Measurements from ENCODE around the gene LRRTM2. TPM values are rescaled to one million over a fixed set of nuclear protein-coding genes. Genes with fewer than 3 reads are reported as not detected.
"Not testable (repeated sequence)": the region's sequence is repeated elsewhere in the genome, so short reads cannot be mapped to it uniquely, and the experiment has no call there.

Gene LRRTM2
- total RNA-seq, 1 donor from 2014 or later, result 1.3 TPM

DNA sequence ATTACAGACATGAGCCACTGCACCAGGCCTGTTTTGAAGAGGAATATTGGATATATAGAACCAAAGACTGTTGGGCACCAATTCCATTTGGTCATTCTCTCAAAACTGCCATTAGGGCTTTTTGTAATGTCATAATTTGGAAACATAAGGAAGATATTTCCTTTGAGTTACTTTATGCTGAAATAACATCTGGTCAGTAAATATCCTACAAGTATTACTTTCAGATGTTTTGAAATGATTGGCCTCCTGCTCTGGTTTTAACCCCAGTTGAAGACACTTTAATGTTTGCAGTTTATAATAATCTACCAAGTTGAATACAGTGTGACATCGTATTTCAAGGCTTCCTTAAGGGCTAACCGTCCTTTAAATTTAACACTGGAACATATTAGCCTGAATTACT is 33.6 kb downstream of the LRRTM2 start:
- no peak for DNase-seq (ENCODE audit: low spot score)

DNA sequence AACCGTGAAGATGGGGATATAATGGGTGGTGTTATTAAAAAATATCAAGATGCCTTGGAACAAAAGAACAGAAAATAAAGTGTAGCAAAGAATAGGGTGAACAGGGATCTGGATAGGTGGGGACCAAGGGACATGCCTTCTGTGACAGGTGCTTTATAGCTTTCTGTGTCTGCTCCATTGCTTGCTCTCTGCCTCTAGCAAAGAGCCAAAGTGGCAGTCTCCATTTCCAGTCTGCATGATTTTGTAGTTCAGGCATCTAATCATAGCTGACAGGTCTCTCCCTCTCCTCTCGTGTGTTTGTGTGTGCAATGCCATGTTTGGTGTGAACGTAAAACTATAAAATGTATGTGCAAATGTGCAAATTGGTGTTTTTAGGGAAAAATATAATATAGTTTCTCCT is 35.0 kb downstream of the LRRTM2 start:
- no peak for DNase-seq (ENCODE audit: low spot score)

GRCh38 chr5:138837160-138837559 is 38.0 kb downstream of the LRRTM2 start:
- DNase-seq (ENCODE audit: low spot score), result no peak

DNA sequence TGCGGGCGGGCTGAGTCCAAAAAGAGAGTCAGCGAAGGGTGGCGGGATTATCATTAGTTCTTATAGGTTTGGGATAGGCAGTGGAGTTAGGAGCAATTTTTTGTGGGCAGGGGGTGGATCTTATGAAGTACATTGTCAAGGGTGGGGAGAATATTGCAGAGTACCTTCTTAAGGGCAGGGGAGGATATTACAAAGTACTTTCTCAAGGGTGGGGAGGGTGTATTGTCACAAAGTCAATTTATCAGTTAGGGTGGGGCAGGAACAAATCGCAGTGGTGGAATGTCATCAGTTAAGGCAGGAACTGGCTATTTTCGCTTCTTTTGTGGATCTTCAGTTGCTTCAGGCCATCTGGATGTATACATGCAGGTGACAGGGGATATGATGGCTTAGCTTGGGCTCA is 40.3 kb downstream of the LRRTM2 start:
- DNase-seq (ENCODE audit: low spot score), result not testable (repeated sequence)

DNA sequence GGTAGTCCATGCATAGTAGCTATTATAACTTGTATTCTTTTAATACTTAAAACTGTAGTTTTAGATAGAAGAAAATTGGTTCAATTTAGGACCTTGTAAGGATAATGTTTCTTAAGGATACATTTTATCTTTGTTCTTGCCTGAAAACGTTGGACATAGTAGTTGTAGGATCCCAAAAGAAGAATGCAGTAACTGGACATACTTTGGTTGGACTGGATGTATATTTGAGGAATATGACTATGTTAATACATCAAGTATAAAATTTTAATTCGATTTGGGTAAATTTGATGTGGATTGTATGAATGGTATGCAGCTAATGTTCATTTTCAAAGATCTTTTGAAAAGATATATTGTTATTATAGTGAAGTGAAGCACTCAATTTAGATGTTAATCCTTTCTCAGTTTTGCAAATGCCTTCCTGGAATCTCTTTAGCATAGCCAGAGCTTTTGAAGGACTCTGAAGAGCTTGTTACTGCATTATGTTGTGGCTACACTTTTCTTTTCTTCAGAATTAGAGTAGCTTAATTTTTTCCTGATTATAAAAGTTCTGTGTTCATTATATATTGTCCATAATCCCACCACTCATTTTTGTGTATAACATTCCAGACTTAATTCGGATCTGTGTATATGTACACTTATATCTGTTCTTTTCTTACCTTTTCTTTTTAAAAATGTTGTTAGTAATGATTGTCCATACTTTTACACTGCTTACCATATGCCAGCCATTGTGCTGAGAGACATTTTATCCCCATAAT is 41.2 kb downstream of the LRRTM2 start:
- DNase-seq (ENCODE audit: low spot score), result no peak

GRCh38 chr5:138833080-138833479 is 42.1 kb downstream of the LRRTM2 start:
- DNase-seq (ENCODE audit: low spot score), result no peak

DNA sequence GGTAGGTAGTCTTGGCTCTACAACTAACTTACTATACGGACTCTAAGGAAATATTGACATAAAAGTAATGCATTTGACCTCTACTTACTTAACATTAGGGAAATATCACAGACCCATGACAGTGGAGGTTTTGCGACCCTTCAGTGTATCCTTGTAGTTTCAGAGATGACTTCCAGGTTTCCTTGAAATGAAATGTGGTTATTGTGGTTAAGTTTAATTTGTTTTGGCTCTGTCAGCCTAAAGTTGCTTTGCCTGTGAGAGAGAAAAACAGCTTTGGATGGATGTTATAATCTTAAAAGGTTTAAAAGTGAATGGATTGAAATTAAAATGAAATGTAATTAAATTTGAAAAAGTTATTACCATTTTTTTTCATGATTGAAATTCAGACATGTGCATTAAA is 42.9 kb downstream of the LRRTM2 start:
- DNase-seq (ENCODE audit: low spot score), result no peak

DNA sequence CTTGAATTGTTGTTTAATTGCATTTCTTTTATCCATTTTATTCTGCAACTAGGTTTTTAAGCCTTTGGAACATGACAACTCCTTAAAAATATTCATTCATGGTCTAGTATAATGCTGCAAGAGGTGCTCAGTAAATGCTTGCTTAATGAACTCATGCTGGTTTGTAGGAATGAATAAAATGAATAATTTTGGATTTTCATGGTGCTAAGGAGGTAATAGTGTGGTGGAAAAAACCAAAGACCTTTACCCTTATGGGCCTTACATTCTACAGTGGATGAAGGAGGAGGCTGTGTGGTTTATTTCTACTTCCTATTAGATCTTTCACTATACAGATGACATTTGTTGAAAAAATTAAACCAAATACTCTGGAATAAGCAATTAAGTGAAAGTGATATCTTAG is 43.4 kb downstream of the LRRTM2 start:
- DNase-seq (ENCODE audit: low spot score), result no peak

DNA sequence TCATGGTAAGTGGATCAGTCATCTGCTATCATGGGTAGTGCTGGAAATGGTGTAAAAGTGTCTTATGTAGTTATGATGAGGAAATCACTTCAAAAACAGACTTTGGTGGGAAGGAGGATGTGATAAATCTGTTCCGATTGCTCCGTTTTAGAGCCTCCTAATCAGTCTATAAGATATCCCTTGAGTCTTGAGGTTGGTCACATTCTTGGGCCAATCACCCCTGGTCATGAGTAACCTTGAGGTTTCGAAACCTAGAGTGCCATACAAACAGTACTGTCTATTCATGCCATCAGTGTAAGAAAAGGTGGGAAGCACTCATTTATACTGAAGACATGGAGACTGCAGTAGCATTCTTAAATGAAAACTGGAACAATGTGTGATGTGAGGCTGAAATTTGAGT is 45.8 kb downstream of the LRRTM2 start:
- no peak for DNase-seq (ENCODE audit: low spot score)

- no peak for DNase-seq (ENCODE audit: low spot score)
Observed at GRCh38 chr5:138828556-138828955, 46.6 kb downstream of the LRRTM2 start.

- DNase-seq (ENCODE audit: low spot score), result no peak
Observed at GRCh38 chr5:138824924-138825863, 49.9 kb downstream of the LRRTM2 start.

DNA sequence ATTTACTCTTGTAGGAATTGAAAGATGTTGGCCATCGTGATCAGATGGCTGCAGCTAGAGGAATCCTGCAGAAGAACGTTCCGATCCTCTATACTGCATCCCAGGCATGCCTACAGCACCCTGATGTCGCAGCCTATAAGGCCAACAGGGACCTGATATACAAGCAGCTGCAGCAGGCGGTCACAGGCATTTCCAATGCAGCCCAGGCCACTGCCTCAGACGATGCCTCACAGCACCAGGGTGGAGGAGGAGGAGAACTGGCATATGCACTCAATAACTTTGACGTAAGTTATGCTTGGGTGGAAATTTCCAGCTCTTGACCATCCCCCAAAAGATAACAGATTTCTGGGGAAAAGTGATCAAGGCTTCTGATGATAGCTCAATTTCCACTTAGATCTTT is 50.6 kb downstream of the LRRTM2 start:
- DNase-seq (ENCODE audit: low spot score), result no peak

DNA sequence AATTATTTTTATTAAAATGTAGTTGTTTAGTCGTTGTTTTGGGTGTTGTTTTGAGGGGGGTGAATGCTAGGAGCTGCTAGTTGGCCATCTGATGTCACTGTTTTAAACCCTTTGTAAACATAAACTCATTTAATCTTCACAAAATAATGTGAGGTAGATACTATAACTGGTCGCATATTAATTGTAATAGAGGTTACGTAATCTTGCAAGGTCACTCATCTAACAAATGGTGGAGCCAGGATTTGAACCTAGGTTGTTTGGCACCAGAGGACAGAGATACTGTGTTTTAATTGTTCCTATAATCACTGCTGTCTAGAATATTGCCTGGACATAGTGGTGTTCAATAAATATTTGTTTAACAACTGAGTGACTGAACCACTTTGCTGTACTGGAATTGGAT is 54.4 kb downstream of the LRRTM2 start:
- no peak for DNase-seq (ENCODE audit: low spot score)

GRCh38 chr5:138819081-138819480 is 56.1 kb downstream of the LRRTM2 start:
- no peak for DNase-seq (ENCODE audit: low spot score)

Other genes starting within 250 kb of the LRRTM2 start
- gene CTNNA1, start 121.9 kb downstream of the LRRTM2 start, total RNA-seq, result 355 TPM

Data from mesenteric fat pad (tissue), 1 donor.